Neural cell (in vitro differentiated cells): ENCODE data around the gene DBNDD2. TPM values are rescaled to one million over a fixed set of nuclear protein-coding genes. Genes with fewer than 3 reads are reported as not detected.

ENCODE experiments used
- H2AFZ ChIP-seq: fragments of 200-600, 300-800 bp; sonication (generic), shearing (Covaris generic); 2 replicates; pipeline ENCODE4 v1.6.0; 2014; ENCODE audit warnings: low read depth, mild to moderate bottlenecking, antibody characterized with exemption, low read length, moderate library complexity
- H3F3A ChIP-seq: fragments of 200-600 bp; shearing (Covaris generic); 2 replicates; pipeline ENCODE4 v1.6.1; 2016; ENCODE audit warnings: mild to moderate bottlenecking, moderate library complexity, mixed read lengths, antibody characterized with exemption, low read length; ENCODE audit not compliant: insufficient read depth, poor library complexity, severe bottlenecking
- H3K27ac ChIP-seq: fragments of 200-600, 300-800 bp; sonication (generic), shearing (Covaris generic); 2 replicates; pipeline ENCODE4 v1.5.1; 2014; ENCODE audit warnings: mild to moderate bottlenecking, low read length, moderate library complexity
- H3K27me3 ChIP-seq: fragments of 300-800, 200-600 bp; sonication (generic), shearing (Covaris generic); 2 replicates; pipeline ENCODE4 v1.6.0; 2014; ENCODE audit warnings: mild to moderate bottlenecking, low read depth, low read length, moderate library complexity; ENCODE audit not compliant: insufficient read depth
- H3K36me3 ChIP-seq: fragments of 300-800, 200-600 bp; sonication (generic), shearing (Covaris generic); 2 replicates; pipeline ENCODE4 v1.5.1; 2014; ENCODE audit warnings: mild to moderate bottlenecking, antibody characterized with exemption, low read length, moderate library complexity; ENCODE audit not compliant: insufficient read depth
- H3K4me2 ChIP-seq: fragments of 300-800, 200-600 bp; sonication (generic), shearing (Covaris generic); 2 replicates; pipeline ENCODE4 v1.6.0; 2014; ENCODE audit warnings: mild to moderate bottlenecking, low read length
- H3K4me3 ChIP-seq: fragments of 300-800, 200-600 bp; sonication (generic), shearing (Covaris generic); 2 replicates; pipeline ENCODE4 v1.5.1; 2014; ENCODE audit warnings: mild to moderate bottlenecking, low read length, moderate library complexity
- H3K79me2 ChIP-seq: fragments of 200-600 bp; shearing (Covaris generic); replicated peaks from 2 replicates; pipeline ENCODE4 v1.6.0; 2014; ENCODE audit warnings: mild to moderate bottlenecking, low read length, moderate library complexity; ENCODE audit not compliant: insufficient read depth
- H3K9ac ChIP-seq: fragments of 300-800, 200-600 bp; sonication (generic), shearing (Covaris generic); 2 replicates; pipeline ENCODE4 v1.6.1; 2016; ENCODE audit warnings: mild to moderate bottlenecking, low read length, mixed read lengths
- H3K9me2 ChIP-seq: fragments of 200-600 bp; shearing (Covaris generic); 2 replicates; pipeline ENCODE4 v1.6.1; 2016; ENCODE audit warnings: mild to moderate bottlenecking, low read length, mixed read lengths; ENCODE audit not compliant: insufficient read depth
- H3K9me3 ChIP-seq: fragments of 200-600, 300-800 bp; sonication (generic), shearing (Covaris generic); 2 replicates; pipeline ENCODE4 v1.6.1; 2016; ENCODE audit warnings: mild to moderate bottlenecking, mixed run types, low read length, moderate library complexity, mixed read lengths
- H4K20me1 ChIP-seq: fragments of 200-600 bp; shearing (Covaris generic); 2 replicates; pipeline ENCODE4 v1.6.1; 2016; ENCODE audit warnings: mild to moderate bottlenecking, mixed run types; ENCODE audit not compliant: insufficient read depth
- CTCF ChIP-seq: fragments of 450-650 bp; IDR thresholded peaks from 2 replicates; pipeline ENCODE4 v1.5.1; 2014; ENCODE audit warnings: antibody characterized with exemption, mild to moderate bottlenecking, moderate library complexity; ENCODE audit not compliant: poor library complexity, severe bottlenecking
- EP300 ChIP-seq: fragments of 450-650 bp; conservative IDR thresholded peaks from 2 replicates; pipeline ENCODE4 v1.6.1; 2014; ENCODE audit warnings: antibody characterized with exemption, mild to moderate bottlenecking, moderate library complexity; ENCODE audit not compliant: poor library complexity, severe bottlenecking
- EZH2 ChIP-seq: fragments of 200-600, 300-800 bp; shearing (Covaris generic), sonication (generic); IDR thresholded peaks from 2 replicates; pipeline ENCODE4 v1.6.1; 2014; ENCODE audit warnings: antibody characterized with exemption, low read length, borderline replicate concordance, mild to moderate bottlenecking; ENCODE audit not compliant: insufficient read depth, poor library complexity, severe bottlenecking
- MXI1 ChIP-seq: fragments of 450-650 bp; conservative IDR thresholded peaks from 2 replicates; pipeline ENCODE4 v1.6.1; 2014; ENCODE audit warnings: antibody characterized with exemption, mild to moderate bottlenecking; ENCODE audit not compliant: poor library complexity, severe bottlenecking
- POLR2AphosphoS5 ChIP-seq: IDR thresholded peaks from 2 replicates; pipeline ENCODE4 v1.6.1; 2012
- RAD21 ChIP-seq: fragments of 450-650 bp; conservative IDR thresholded peaks from 2 replicates; pipeline ENCODE4 v1.6.1; 2014; ENCODE audit warnings: antibody characterized with exemption, mild to moderate bottlenecking, moderate library complexity
- REST ChIP-seq: IDR thresholded peaks from 2 replicates; pipeline ENCODE4 v1.6.1; 2012; ENCODE audit warnings: borderline replicate concordance
- SMC3 ChIP-seq: fragments of 450-650 bp; conservative IDR thresholded peaks from 2 replicates; pipeline ENCODE4 v1.6.1; 2014; ENCODE audit warnings: antibody characterized with exemption, mild to moderate bottlenecking, moderate library complexity; ENCODE audit not compliant: poor library complexity
- TAF1 ChIP-seq: IDR thresholded peaks from 2 replicates; pipeline ENCODE4 v1.6.1; 2012; ENCODE audit warnings: low read depth
- polyA plus RNA-seq: library from polyadenylated mRNA; depleted of rRNA; stranded (reverse); fragments of >200 nt; gene quantifications from 2 replicates; pipeline ENCODE4 v1.2.3, GENCODE V29; 2014

The DBNDD2 gene
- polyA plus RNA-seq, 1 donor from 2014 or later, result 9.1 TPM

GRCh38 chr20:45429618-45430017, 21.5 kb downstream of the DBNDD2 start:
- H3K27ac ChIP-seq, result no peak overlapping the region

GRCh38 chr20:45432294-45432693, 24.2 kb downstream of the DBNDD2 start:
- TF ChIP-seq POLR2AphosphoS5, result no peak
- TF ChIP-seq RAD21, result no peak
- TF ChIP-seq TAF1, result no peak
- no peak for TF ChIP-seq EZH2
- TF ChIP-seq SMC3, result no peak
- no peak for TF ChIP-seq EP300
- no peak for TF ChIP-seq REST
- TF ChIP-seq MXI1, result no peak
- TF ChIP-seq CTCF, result no peak
- Histone ChIP-seq H3K4me3 (no peak overlapping the region), H3K9ac (no peak overlapping the region), H3K4me2 (no peak overlapping the region), H3K27me3 (no peaks in the 10 kb centered on the region), H3K9me2 (no peaks in the 10 kb centered on the region), H2AFZ (no peak overlapping the region), H3K27ac (no peak overlapping the region), H3K79me2 (no peaks in the 10 kb centered on the region), H3K9me3 (no peaks in the 10 kb centered on the region), H3F3A (no peaks in the 10 kb centered on the region), H3K36me3 (no peaks in the 10 kb centered on the region), H4K20me1 (no peaks in the 10 kb centered on the region)

More at GRCh38 chr20:45429618-45430017, 21.5 kb downstream of the DBNDD2 start:
- no peak overlapping the region for H2AFZ ChIP-seq
- no peaks in the 10 kb centered on the region for H3K79me2 ChIP-seq
- no peaks in the 10 kb centered on the region for H3K9me2 ChIP-seq
- no peak for TF ChIP-seq MXI1
- no peak for TF ChIP-seq RAD21
- no peak for TF ChIP-seq REST
- no peak for TF ChIP-seq TAF1
- no peak for TF ChIP-seq POLR2AphosphoS5
- no peak overlapping the region for H3K4me3 ChIP-seq
- H3K9ac ChIP-seq, result no peak overlapping the region
- H3K9me3 ChIP-seq, result no peaks in the 10 kb centered on the region
- no peak overlapping the region for H3K4me2 ChIP-seq
- no peaks in the 10 kb centered on the region for H3K27me3 ChIP-seq
- H3F3A ChIP-seq, result no peaks in the 10 kb centered on the region
- no peaks in the 10 kb centered on the region for H3K36me3 ChIP-seq
- H4K20me1 ChIP-seq, result no peaks in the 10 kb centered on the region
